ENCODE measurements around the gene VSTM2L.

GRCh38 chr20:37977786-37978185 is 74.9 kb downstream of the VSTM2L start:
- TF ChIP-seq CTCF (IDR thresholded peaks at IDR 0.05), result no peak
- TF ChIP-seq ZFX (IDR thresholded peaks at IDR 0.05; ENCODE audit: borderline replicate concordance), result no peak

Measured in 22Rv1 (cell line).